Measurements from ENCODE around the gene HNRNPLL.

DNA sequence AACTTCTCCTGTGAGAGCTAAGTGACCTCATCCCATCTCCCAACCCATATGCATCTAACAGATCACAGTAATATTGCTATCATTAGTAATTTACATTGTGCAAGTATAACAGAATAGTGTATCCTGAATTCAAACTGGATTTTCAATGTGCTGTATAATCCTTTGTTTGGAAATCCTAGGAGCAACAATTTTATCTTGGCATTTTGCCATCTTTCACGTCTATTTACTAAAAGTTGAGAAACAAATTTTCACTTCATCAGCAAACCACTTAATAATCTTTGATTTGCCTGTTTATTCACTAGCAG is 3.8 kb downstream of the HNRNPLL start:
- TF ChIP-seq, protein P1, sequence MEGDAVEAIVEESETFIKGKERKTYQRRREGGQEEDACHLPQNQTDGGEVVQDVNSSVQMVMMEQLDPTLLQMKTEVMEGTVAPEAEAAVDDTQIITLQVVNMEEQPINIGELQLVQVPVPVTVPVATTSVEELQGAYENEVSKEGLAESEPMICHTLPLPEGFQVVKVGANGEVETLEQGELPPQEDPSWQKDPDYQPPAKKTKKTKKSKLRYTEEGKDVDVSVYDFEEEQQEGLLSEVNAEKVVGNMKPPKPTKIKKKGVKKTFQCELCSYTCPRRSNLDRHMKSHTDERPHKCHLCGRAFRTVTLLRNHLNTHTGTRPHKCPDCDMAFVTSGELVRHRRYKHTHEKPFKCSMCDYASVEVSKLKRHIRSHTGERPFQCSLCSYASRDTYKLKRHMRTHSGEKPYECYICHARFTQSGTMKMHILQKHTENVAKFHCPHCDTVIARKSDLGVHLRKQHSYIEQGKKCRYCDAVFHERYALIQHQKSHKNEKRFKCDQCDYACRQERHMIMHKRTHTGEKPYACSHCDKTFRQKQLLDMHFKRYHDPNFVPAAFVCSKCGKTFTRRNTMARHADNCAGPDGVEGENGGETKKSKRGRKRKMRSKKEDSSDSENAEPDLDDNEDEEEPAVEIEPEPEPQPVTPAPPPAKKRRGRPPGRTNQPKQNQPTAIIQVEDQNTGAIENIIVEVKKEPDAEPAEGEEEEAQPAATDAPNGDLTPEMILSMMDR (conservative IDR thresholded peaks at IDR 0.05; ENCODE audit: low read length), result no peak
- TF ChIP-seq EZH2phosphoT487 (IDR thresholded peaks at IDR 0.05; ENCODE audit: borderline replicate concordance), result no peak

Data from Loucy (cell line).